Cardiac atrium fibroblast (primary cell): ENCODE data around the gene PCDHAC2. TPM values are rescaled to one million over a fixed set of nuclear protein-coding genes. Genes with fewer than 3 reads are reported as not detected.

ENCODE experiments used
- total RNA-seq: library from RNA; depleted of rRNA; stranded (reverse); fragments of >200 nt; gene quantifications from 2 replicates; pipeline ENCODE4 v1.2.3, GENCODE V29; 2015

The PCDHAC2 gene
- total RNA-seq, result under 0.01 and 0.49 TPM in 2 replicates

GRCh38 chr5:140966293-140967225, at the start of gene PCDHAC2:
PCDHAC2 (plus strand) TSS chr5:140966476; CDS start chr5:140966767, 291 bp downstream.

GRCh38 chr5:140925806-140926442, 40.4 kb upstream of the PCDHAC2 start, which contains the start of gene PCDHAC1:
PCDHAC1 (plus strand) TSS chr5:140926299; CDS start chr5:140926893, 594 bp downstream.

Other genes starting within 250 kb of the PCDHAC2 start
- not detected in 2 replicates for gene PCDHA1, start 180.3 kb upstream of the PCDHAC2 start, total RNA-seq
- gene PCDHA2, start 171.6 kb upstream of the PCDHAC2 start, total RNA-seq, result not detected in 2 replicates
- not detected in 2 replicates for gene PCDHA3, start 165.4 kb upstream of the PCDHAC2 start, total RNA-seq
- 0.16 TPM in 1 of 2 replicates, not detected in the other for gene PCDHA4, start 159.4 kb upstream of the PCDHAC2 start, total RNA-seq
- not detected in 2 replicates for gene PCDHA5, start 144.9 kb upstream of the PCDHAC2 start, total RNA-seq
- gene PCDHA6, start 138.5 kb upstream of the PCDHAC2 start, total RNA-seq, result not detected in 2 replicates
- gene PCDHA7, start 132.2 kb upstream of the PCDHAC2 start, total RNA-seq, result 0.16 and 0.72 TPM in 2 replicates
- not detected in 2 replicates for gene PCDHA8, start 125.3 kb upstream of the PCDHAC2 start, total RNA-seq
- gene PCDHA9, start 118.1 kb upstream of the PCDHAC2 start, total RNA-seq, result under 0.01 TPM in 1 of 2 replicates, not detected in the other
- not detected in 2 replicates for gene PCDHA10, start 110.6 kb upstream of the PCDHAC2 start, total RNA-seq
- not detected in 2 replicates for gene PCDHA11, start 97.5 kb upstream of the PCDHAC2 start, total RNA-seq
- gene PCDHA12, start 91.2 kb upstream of the PCDHAC2 start, total RNA-seq, result under 0.01 and 0.16 TPM in 2 replicates
- gene PCDHA13, start 84.4 kb upstream of the PCDHAC2 start, total RNA-seq, result not detected in 2 replicates
- gene PCDHAC1, start 40.2 kb upstream of the PCDHAC2 start, total RNA-seq, result not detected in 2 replicates
- not detected in 2 replicates for gene PCDHB1, start 84.9 kb downstream of the PCDHAC2 start, total RNA-seq
- gene PCDHB2, start 128.1 kb downstream of the PCDHAC2 start, total RNA-seq, result 0.90 and 1.3 TPM in 2 replicates
- 0.16 TPM in 1 of 2 replicates, not detected in the other for gene PCDHB3, start 134.0 kb downstream of the PCDHAC2 start, total RNA-seq
- 0.18 and 0.97 TPM in 2 replicates for gene PCDHB4, start 155.3 kb downstream of the PCDHAC2 start, total RNA-seq
- gene PCDHB5, start 168.7 kb downstream of the PCDHAC2 start, total RNA-seq, result 1.3 and 4.5 TPM in 2 replicates
- gene PCDHB6, start 183.6 kb downstream of the PCDHAC2 start, total RNA-seq, result 0.49 TPM in 1 of 2 replicates, not detected in the other
- gene PCDHB7, start 206.2 kb downstream of the PCDHAC2 start, total RNA-seq, result 0.16 and 1.1 TPM in 2 replicates
- 0.49 TPM in 1 of 2 replicates, not detected in the other for gene PCDHB8, start 211.3 kb downstream of the PCDHAC2 start, total RNA-seq
- gene PCDHB16, start 215.9 kb downstream of the PCDHAC2 start, total RNA-seq, result 0.54 TPM in 1 of 2 replicates, not detected in the other
- under 0.01 TPM in 1 of 2 replicates, not detected in the other for gene PCDHB9, start 220.7 kb downstream of the PCDHAC2 start, total RNA-seq
- gene PCDHB10, start 225.9 kb downstream of the PCDHAC2 start, total RNA-seq, result 0.16 and 0.18 TPM in 2 replicates
- 0.18 and 0.65 TPM in 2 replicates for gene PCDHB11, start 233.2 kb downstream of the PCDHAC2 start, total RNA-seq
- gene PCDHB12, start 242.2 kb downstream of the PCDHAC2 start, total RNA-seq, result 0.16 and 0.72 TPM in 2 replicates
- gene PCDHB13, start 247.4 kb downstream of the PCDHAC2 start, total RNA-seq, result 0.16 and 0.90 TPM in 2 replicates